T-helper 9 cell (primary cell): ENCODE results near the gene SPTA1.

Experiments
- DNase-seq: peaks from one replicate; pipeline ENCODE4 v3.0.0-alpha.2; 2020

SPTA1 gene

GRCh38 chr1:158564608-158565007 is 121.9 kb downstream of the SPTA1 start:
- no peak for DNase-seq

- DNase-seq: no peak
Measured at GRCh38 chr1:158563853-158564252, 122.7 kb downstream of the SPTA1 start.
